Measurements from ENCODE around the gene HIGD2A. TPM values are rescaled to one million over a fixed set of nuclear protein-coding genes. Genes with fewer than 3 reads are reported as not detected.

HIGD2A gene
- total and polyA plus RNA-seq, 2 experiments from 2014 or later: 67.7 to 194 TPM

- DNase-seq (ENCODE audit: low spot score) (no peak), ATAC-seq (no peak)
- H3K27me3 ChIP-seq (ENCODE audit: insufficient read depth): no peaks in the 10 kb centered on the region
- H4K20me1 ChIP-seq (replicated peaks; ENCODE audit: insufficient read depth): no peaks in the 10 kb centered on the region
- H3K4me2 ChIP-seq: no peak overlapping the region
- H3F3A ChIP-seq (replicated peaks; ENCODE audit: low read depth): no peaks in the 10 kb centered on the region
- Mint-ChIP-seq H3K27me3 (ENCODE audit: insufficient read depth, low read depth, poor library complexity) (peaks cover 14% of the 10 kb centered on the region), H3K4me3 (no peak overlapping the region), H3K36me3 (ENCODE audit: low read depth) (no peaks in the 10 kb centered on the region), H3K9me3 (peaks cover 7% of the 10 kb centered on the region; the same call in 2 of the 3 replicates), H3K27ac (no peak overlapping the region; the same call in 1 of the 2 replicates), H3K4me1 (peaks cover 13% of the 10 kb centered on the region)
- no peaks in the 10 kb centered on the region for H3K36me3 ChIP-seq (ENCODE audit: insufficient read depth)
- H3K4me1 ChIP-seq (ENCODE audit: insufficient read depth): peaks cover 9% of the 10 kb centered on the region
- H3K79me2 ChIP-seq (replicated peaks; ENCODE audit: insufficient read depth): no peaks in the 10 kb centered on the region
- no peak overlapping the region for H3K27ac ChIP-seq (ENCODE audit: low read depth)
- H2AFZ ChIP-seq: no peak overlapping the region
- no peak for TF ChIP-seq NANOG (IDR thresholded peaks at IDR 0.05; ENCODE audit: borderline replicate concordance)
- TF ChIP-seq, protein P1, sequence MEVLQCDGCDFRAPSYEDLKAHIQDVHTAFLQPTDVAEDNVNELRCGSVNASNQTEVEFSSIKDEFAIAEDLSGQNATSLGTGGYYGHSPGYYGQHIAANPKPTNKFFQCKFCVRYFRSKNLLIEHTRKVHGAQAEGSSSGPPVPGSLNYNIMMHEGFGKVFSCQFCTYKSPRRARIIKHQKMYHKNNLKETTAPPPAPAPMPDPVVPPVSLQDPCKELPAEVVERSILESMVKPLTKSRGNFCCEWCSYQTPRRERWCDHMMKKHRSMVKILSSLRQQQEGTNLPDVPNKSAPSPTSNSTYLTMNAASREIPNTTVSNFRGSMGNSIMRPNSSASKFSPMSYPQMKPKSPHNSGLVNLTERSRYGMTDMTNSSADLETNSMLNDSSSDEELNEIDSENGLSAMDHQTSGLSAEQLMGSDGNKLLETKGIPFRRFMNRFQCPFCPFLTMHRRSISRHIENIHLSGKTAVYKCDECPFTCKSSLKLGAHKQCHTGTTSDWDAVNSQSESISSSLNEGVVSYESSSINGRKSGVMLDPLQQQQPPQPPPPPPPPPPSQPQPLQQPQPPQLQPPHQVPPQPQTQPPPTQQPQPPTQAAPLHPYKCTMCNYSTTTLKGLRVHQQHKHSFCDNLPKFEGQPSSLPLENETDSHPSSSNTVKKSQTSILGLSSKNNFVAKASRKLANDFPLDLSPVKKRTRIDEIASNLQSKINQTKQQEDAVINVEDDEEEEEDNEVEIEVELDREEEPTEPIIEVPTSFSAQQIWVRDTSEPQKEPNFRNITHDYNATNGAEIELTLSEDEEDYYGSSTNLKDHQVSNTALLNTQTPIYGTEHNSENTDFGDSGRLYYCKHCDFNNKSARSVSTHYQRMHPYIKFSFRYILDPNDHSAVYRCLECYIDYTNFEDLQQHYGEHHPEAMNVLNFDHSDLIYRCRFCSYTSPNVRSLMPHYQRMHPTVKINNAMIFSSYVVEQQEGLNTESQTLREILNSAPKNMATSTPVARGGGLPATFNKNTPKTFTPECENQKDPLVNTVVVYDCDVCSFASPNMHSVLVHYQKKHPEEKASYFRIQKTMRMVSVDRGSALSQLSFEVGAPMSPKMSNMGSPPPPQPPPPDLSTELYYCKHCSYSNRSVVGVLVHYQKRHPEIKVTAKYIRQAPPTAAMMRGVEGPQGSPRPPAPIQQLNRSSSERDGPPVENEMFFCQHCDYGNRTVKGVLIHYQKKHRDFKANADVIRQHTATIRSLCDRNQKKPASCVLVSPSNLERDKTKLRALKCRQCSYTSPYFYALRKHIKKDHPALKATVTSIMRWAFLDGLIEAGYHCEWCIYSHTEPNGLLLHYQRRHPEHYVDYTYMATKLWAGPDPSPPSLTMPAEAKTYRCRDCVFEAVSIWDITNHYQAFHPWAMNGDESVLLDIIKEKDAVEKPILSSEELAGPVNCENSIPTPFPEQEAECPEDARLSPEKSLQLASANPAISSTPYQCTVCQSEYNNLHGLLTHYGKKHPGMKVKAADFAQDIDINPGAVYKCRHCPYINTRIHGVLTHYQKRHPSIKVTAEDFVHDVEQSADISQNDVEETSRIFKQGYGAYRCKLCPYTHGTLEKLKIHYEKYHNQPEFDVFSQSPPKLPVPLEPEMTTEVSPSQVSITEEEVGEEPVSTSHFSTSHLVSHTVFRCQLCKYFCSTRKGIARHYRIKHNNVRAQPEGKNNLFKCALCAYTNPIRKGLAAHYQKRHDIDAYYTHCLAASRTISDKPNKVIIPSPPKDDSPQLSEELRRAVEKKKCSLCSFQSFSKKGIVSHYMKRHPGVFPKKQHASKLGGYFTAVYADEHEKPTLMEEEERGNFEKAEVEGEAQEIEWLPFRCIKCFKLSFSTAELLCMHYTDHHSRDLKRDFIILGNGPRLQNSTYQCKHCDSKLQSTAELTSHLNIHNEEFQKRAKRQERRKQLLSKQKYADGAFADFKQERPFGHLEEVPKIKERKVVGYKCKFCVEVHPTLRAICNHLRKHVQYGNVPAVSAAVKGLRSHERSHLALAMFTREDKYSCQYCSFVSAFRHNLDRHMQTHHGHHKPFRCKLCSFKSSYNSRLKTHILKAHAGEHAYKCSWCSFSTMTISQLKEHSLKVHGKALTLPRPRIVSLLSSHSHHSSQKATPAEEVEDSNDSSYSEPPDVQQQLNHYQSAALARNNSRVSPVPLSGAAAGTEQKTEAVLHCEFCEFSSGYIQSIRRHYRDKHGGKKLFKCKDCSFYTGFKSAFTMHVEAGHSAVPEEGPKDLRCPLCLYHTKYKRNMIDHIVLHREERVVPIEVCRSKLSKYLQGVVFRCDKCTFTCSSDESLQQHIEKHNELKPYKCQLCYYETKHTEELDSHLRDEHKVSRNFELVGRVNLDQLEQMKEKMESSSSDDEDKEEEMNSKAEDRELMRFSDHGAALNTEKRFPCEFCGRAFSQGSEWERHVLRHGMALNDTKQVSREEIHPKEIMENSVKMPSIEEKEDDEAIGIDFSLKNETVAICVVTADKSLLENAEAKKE (CRISPR knock-in tag; IDR thresholded peaks at IDR 0.05): no peak
- TF ChIP-seq, protein P2, sequence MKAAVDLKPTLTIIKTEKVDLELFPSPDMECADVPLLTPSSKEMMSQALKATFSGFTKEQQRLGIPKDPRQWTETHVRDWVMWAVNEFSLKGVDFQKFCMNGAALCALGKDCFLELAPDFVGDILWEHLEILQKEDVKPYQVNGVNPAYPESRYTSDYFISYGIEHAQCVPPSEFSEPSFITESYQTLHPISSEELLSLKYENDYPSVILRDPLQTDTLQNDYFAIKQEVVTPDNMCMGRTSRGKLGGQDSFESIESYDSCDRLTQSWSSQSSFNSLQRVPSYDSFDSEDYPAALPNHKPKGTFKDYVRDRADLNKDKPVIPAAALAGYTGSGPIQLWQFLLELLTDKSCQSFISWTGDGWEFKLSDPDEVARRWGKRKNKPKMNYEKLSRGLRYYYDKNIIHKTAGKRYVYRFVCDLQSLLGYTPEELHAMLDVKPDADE (IDR thresholded peaks at IDR 0.05): no peak
- TF ChIP-seq POLR2AphosphoS5 (IDR thresholded peaks at IDR 0.05; ENCODE audit: low read depth): no peak
- TF ChIP-seq CREB1 (CRISPR knock-in tag; IDR thresholded peaks at IDR 0.05; ENCODE audit: low read depth): no peak
- no peak for TF ChIP-seq ZNF114 (CRISPR knock-in tag; IDR thresholded peaks at IDR 0.05)
- no peak for TF ChIP-seq EZH2phosphoT487 (IDR thresholded peaks at IDR 0.05; ENCODE audit: unreplicated experiment)
- no peak for TF ChIP-seq EZH2 (IDR thresholded peaks at IDR 0.05; ENCODE audit: low read depth, unreplicated experiment)
- TF ChIP-seq JUNB (IDR thresholded peaks at IDR 0.05; ENCODE audit: unreplicated experiment): no peak
- TF ChIP-seq REST (IDR thresholded peaks at IDR 0.05; ENCODE audit: unreplicated experiment): no peak
- TF ChIP-seq ZNF331 (CRISPR knock-in tag; IDR thresholded peaks at IDR 0.05; ENCODE audit: low read depth): no peak
- TF ChIP-seq, protein P3, sequence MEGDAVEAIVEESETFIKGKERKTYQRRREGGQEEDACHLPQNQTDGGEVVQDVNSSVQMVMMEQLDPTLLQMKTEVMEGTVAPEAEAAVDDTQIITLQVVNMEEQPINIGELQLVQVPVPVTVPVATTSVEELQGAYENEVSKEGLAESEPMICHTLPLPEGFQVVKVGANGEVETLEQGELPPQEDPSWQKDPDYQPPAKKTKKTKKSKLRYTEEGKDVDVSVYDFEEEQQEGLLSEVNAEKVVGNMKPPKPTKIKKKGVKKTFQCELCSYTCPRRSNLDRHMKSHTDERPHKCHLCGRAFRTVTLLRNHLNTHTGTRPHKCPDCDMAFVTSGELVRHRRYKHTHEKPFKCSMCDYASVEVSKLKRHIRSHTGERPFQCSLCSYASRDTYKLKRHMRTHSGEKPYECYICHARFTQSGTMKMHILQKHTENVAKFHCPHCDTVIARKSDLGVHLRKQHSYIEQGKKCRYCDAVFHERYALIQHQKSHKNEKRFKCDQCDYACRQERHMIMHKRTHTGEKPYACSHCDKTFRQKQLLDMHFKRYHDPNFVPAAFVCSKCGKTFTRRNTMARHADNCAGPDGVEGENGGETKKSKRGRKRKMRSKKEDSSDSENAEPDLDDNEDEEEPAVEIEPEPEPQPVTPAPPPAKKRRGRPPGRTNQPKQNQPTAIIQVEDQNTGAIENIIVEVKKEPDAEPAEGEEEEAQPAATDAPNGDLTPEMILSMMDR (conservative IDR thresholded peaks at IDR 0.05; ENCODE audit: low read depth in 2 of 2): no peak
- no peak overlapping the region for H3K4me3 ChIP-seq
- H3K9me2 ChIP-seq (ENCODE audit: insufficient read depth): no peaks in the 10 kb centered on the region
Observed at GRCh38 chr5:176438959-176439757, 50.6 kb downstream of the HIGD2A start.

All from GM23338 (cell line).